ENCODE measurements around the gene TRIP4.

Gene TRIP4

DNA sequence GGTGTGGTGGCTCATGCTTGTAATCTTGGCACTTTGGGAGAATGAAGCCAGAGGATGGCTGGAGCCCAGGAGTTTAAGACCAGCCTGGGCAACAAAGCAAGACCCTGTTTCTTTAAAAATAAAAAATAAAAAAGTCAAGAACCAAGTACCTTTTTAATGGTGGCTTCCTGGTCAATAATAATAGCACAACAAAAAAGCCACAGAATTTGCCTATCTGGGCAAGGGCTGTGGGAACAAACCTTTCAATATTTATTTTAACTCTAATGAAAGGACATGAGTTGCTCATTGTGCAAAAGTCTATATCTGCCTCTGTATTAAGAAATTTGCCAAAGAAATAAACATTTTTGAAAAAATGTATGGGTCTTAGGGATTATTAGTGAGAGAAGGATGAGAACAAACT is 74.9 kb downstream of the TRIP4 start:
- TF ChIP-seq, protein P1, sequence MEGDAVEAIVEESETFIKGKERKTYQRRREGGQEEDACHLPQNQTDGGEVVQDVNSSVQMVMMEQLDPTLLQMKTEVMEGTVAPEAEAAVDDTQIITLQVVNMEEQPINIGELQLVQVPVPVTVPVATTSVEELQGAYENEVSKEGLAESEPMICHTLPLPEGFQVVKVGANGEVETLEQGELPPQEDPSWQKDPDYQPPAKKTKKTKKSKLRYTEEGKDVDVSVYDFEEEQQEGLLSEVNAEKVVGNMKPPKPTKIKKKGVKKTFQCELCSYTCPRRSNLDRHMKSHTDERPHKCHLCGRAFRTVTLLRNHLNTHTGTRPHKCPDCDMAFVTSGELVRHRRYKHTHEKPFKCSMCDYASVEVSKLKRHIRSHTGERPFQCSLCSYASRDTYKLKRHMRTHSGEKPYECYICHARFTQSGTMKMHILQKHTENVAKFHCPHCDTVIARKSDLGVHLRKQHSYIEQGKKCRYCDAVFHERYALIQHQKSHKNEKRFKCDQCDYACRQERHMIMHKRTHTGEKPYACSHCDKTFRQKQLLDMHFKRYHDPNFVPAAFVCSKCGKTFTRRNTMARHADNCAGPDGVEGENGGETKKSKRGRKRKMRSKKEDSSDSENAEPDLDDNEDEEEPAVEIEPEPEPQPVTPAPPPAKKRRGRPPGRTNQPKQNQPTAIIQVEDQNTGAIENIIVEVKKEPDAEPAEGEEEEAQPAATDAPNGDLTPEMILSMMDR (IDR thresholded peaks at IDR 0.05; ENCODE audit: low read depth, low read length, missing control alignments) = no peak
- H3K4me3 ChIP-seq (ENCODE audit: low read depth, low read length) = no peak overlapping the region
- in situ Hi-C loops (cut with HindIII; ENCODE audit: low sequenced_read_pairs) = no loop called here

DNA sequence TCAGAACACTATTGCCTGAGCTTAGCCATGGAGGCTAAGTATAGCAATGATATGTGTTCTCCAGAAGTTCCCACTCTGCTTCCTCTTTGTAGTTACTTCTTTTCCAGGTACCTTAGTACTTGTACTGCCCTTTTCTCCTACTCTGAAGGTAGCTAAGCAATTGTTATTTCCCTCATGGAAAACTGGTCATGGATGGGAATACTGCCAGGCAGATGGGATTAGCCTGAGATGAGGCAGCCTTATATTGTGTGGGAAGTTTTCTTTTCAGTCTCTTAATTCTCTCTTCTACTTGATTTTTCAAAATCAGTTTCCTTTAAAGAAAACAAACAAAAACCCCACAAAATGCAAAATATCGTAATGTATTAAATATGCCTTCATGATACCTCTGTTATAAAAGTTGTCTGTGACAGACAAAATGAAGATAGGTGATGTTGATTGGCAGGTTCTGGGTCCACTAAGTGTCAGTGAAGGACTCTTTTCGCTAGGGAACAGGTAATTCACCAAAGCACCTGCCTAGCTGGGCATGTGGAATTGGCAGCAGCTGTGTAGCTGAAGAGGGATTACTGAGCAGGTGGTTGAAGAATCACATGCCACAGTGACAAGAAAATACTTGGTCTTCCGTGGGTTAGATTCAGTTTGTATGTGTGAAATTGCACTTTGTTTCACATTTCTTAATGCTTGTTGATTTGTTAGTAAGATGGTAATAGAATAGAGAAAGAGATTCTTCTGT is 76.8 kb downstream of the TRIP4 start:
- H3K4me3 ChIP-seq (ENCODE audit: low read depth, low read length) = no peak overlapping the region

More for the DNA sequence above, 74.9 kb downstream of the TRIP4 start:
- DNase-seq (ENCODE audit: low read depth) = no peak

DNA sequence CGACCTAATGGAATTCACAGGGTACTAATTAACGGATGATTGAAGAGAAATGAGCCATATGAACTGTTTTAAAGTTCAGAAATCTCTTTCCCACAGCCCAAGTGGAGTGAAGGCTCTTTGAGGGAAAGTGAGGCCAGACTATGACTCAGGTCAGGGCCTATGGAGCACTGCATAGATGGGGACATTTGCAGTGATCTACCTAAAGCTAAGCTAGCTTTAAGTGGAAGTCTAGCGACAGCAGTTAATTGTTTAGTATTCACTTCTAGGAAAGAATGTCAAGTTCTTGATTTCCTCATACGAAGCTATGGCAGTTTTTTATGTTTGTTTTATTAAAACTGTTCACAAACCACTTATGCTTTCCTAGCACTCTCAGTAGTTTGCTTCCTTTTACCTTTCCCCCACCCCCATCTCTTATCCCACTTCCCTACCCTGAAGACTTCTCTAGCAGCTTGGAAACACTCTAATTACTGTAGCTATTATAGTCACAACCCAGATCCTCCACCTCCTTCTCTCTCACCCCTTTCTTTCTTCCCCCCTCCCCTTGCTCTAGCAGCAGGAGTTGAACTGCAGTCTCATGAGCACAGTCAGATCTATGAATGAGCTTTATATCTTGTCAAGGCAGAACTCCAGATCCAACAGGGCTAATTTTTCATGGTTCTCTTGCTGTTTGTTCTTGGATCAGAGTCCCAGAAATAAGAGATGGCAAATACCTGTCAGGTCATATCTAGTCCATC is 78.9 kb downstream of the TRIP4 start:
- no peak overlapping the region for H3K4me3 ChIP-seq (ENCODE audit: low read depth, low read length)
- in situ Hi-C loops (cut with HindIII; ENCODE audit: low sequenced_read_pairs) = no loop called here
- DNase-seq (ENCODE audit: low read depth) = no peak
- TF ChIP-seq, protein P1 (IDR thresholded peaks at IDR 0.05; ENCODE audit: low read depth, low read length, missing control alignments) = no peak

More for the DNA sequence above, 76.8 kb downstream of the TRIP4 start:
- TF ChIP-seq, protein P1 (IDR thresholded peaks at IDR 0.05; ENCODE audit: low read depth, low read length, missing control alignments) = no peak
- DNase-seq (ENCODE audit: low read depth) = no peak
- in situ Hi-C loops (cut with HindIII; ENCODE audit: low sequenced_read_pairs) = no loop called here

DNA sequence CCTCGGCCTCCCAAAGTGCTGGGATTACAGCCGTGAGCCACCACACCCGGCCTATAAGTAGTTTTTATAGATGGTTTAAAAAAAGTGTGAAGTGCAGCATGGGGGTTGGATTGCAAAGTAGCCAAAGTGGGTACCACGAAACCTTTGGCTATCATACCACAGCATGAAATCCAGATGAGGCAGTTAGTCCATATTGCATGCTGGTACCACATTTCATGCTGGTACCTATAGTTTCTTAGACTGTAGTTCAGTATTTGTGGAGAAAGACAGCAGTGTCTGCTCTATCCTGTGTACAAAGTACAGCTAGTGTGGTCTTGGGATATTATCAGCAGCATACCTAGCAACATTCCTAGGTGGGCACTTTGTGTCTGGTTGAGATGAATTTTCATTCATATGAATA is 84.5 kb downstream of the TRIP4 start:
- TF ChIP-seq, protein P1 (IDR thresholded peaks at IDR 0.05; ENCODE audit: low read depth, low read length, missing control alignments) = no peak
- in situ Hi-C loops (cut with HindIII; ENCODE audit: low sequenced_read_pairs) = no loop called here

DNA sequence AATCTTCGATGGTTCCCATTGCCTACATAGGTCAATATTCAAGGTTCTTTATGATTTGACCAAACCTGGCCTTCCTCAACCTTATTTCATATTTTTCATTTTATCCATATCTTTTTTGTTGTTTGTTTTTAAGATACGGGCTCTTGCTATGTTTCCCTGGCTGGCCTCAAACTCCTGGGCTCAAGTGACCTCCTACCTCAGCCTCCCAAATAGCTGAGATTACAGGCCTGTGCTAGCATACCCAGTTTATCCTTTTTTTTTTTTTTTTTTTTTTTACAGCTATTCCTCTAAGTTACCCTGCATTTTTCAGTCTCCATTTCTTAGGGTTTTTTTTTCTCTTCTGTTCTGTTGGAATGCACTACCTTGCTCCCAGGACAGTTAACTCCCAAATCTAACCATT is 87.2 kb downstream of the TRIP4 start:
- in situ Hi-C loops (cut with HindIII; ENCODE audit: low sequenced_read_pairs) = no loop called here
- no peak for DNase-seq (ENCODE audit: low read depth)
- TF ChIP-seq, protein P1 (IDR thresholded peaks at IDR 0.05; ENCODE audit: low read depth, low read length, missing control alignments) = no peak
- H3K4me3 ChIP-seq (ENCODE audit: low read depth, low read length) = no peak overlapping the region

More for the DNA sequence above, 84.5 kb downstream of the TRIP4 start:
- no peak overlapping the region for H3K4me3 ChIP-seq (ENCODE audit: low read depth, low read length)
- no peak for DNase-seq (ENCODE audit: low read depth)

DNA sequence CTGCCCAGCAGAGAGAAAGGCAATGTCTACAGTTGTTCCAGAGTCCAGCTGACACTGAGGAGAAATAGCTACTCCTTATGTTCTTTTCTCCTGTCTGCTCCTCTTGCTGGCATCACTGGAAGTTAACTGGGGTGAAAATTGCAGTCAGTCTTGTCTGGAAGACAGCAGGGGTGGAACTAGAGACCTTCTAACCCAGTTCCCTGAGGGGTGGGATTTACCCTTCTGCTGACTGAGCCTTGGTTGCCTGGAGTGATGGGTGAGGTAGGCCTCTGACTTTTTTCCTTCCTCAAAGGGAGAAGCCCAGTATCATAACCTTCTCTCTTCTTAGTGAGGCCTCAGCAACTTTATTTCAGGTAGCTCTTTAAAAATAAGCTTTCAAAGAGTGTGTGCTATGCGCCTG is 88.9 kb downstream of the TRIP4 start:
- in situ Hi-C loops (cut with HindIII; ENCODE audit: low sequenced_read_pairs) = no loop called here
- TF ChIP-seq, protein P1 (IDR thresholded peaks at IDR 0.05; ENCODE audit: low read depth, low read length, missing control alignments) = no peak
- H3K4me3 ChIP-seq (ENCODE audit: low read depth, low read length) = no peak overlapping the region
- no peak for DNase-seq (ENCODE audit: low read depth)

All from astrocyte of the cerebellum (primary cell).